NCI-H460 (cell line): ENCODE results near the gene WDR11. TPM values are rescaled to one million over a fixed set of nuclear protein-coding genes. Genes with fewer than 3 reads are reported as not detected.
"Not testable (repeated sequence)": the region's sequence is repeated elsewhere in the genome, so short reads cannot be mapped to it uniquely, and the experiment has no call there.

Experiments
- DNase-seq: peaks from one replicate; pipeline ENCODE4 v3.0.0-alpha.2; 2016; ENCODE audit warnings: low read depth; ENCODE audit errors: extremely low read depth
- total RNA-seq: library from RNA; depleted of rRNA; stranded (reverse); fragments of >200 nt; shearing (Covaris generic); gene quantifications from 2 replicates; pipeline ENCODE4 v1.2.3, GENCODE V29; 2014

The WDR11 gene
- total RNA-seq, 1 experiment from 2014 or later = 77.6 TPM

GRCh38 chr10:120841522-120842189, 9.5 kb upstream of the WDR11 start:
- no peak for DNase-seq

- DNase-seq = no peak
Measured at GRCh38 chr10:120854388-120854787, 3.2 kb downstream of the WDR11 start.

- DNase-seq = no peak
Measured at GRCh38 chr10:120861178-120861855, 10.2 kb downstream of the WDR11 start.

DNA sequence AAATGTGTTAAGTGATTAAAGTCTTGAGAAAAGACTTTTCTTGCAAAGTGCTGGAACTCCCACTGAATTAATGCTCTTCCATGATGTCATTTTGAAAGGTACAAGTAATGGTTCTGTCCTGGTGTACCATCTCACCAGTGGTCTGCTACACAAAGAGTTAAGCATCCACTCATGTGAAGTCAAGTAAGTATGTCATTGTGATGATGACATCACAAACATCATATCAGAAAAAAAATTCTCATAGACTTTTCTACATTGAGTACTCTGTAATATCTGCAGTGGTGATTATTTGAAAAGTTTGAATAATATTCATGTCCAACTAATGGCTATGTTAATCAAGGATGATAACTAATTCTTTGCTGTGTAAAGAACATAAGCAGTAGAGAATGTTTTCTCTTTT, 22.6 kb downstream of the WDR11 start:
- DNase-seq = no peak

DNA sequence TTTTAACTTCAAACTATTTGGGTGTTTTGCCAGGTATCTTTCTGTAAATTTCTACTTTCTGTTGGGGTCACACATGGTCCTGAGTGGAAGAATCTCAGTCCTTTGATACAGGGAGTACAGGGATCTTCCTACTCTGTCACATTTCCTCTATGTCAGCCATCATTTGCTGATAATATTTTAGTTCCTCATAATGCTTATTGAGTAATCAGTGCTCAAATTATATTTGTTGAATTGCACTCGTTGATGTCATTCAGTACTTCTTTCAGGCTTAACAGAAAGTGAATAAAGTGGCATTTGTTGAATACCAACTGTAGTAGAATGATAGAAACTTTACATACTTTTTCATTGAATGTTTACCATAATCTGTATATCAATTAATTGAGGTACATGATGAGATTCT, 31.9 kb downstream of the WDR11 start:
- no peak for DNase-seq

DNA sequence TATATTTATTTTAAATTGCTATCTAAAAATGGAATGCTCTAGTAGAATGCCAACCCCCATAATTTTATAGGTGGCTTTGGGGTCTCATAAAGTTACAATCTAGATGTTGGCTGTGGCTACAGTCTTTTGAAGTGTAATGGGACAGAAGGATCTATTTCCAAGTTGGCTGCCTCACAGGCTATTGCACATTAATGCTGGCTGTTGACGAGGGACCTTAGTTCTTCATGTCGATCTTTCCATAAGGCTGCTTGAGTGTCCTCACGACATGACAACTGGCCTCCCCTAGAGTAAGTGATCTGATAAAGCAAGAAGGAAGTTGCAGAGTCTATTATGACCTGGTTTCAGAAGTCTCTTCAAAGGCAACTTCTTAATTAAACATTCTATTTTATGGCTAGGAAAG, 36.3 kb downstream of the WDR11 start:
- DNase-seq = no peak

DNA sequence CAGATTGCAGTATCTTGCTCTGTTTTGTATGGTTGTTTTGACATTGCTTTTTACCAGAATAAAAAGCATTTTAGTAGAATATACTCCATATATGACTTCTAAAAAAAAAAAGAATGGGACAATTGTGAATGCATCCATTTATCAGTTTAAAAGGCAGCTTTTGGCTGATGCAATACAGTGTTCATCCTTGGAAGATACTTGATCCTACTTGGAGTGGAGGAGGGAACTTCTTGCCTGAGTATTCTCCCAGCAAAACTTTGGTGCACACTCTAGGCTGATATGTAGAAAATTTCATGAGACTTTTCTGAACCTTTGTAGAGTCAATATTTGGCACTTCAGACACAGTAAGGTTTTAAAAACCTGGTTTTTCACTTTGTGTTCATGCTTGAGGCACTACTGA, 40.2 kb downstream of the WDR11 start:
- DNase-seq = peak; percentile 52

DNA sequence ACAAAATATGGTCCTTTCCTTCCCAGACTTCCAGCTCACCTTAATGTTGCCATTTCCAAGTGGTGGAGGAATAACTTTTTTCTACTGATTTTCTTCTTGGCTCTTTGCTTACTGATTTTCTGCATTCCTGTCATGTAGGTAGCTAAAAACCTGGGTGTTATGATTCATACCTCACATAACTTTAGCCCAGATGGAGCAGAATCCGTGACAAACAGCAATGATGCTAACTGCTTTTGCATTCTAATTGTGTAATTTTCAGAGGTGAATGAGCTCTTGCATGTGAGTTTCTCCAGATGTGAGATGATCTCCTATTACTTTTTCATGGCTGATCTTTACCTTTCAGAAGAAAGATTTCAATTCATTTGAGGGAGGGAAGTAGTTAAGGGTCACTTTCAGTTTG, 43.4 kb downstream of the WDR11 start:
- DNase-seq = no peak

DNA sequence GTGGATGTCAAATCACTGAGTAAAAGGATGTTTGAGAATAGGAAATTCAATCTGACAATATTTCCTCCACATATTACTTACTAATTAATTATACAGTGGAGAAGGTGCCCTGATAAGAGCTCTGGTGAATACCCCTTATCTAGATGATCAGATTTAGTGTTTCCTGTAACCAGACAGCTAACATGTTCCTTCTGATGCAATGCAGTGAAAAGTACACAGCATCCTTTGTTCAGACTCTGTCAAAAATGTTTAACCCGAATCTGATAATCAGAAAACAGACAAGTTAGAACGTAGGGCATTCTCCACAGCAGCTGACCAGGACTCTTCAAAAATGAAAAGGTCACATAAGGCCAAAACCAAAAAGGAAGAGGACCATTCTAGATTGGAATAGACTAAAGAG, 46.2 kb downstream of the WDR11 start:
- peak; percentile 55 for DNase-seq

DNA sequence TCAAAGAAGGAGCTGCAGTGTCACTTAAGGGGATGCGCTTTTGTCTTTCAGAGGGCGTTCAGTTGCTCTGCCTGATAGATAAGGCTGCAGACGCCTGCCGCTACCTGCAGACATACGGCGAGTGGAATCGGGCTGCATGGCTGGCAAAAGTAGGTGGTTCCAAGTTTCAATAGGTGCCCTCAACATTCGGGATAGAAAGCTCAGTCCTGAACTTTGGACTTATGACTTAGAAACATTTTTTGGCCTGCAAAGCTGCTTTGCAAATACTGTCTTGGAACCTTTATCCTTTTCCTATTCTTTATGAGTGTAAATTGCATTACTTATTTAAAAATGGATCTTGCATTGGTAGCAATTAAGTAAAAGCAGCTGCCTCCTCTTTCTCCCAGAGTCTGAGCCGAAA, 54.1 kb downstream of the WDR11 start:
- DNase-seq = no peak

DNA sequence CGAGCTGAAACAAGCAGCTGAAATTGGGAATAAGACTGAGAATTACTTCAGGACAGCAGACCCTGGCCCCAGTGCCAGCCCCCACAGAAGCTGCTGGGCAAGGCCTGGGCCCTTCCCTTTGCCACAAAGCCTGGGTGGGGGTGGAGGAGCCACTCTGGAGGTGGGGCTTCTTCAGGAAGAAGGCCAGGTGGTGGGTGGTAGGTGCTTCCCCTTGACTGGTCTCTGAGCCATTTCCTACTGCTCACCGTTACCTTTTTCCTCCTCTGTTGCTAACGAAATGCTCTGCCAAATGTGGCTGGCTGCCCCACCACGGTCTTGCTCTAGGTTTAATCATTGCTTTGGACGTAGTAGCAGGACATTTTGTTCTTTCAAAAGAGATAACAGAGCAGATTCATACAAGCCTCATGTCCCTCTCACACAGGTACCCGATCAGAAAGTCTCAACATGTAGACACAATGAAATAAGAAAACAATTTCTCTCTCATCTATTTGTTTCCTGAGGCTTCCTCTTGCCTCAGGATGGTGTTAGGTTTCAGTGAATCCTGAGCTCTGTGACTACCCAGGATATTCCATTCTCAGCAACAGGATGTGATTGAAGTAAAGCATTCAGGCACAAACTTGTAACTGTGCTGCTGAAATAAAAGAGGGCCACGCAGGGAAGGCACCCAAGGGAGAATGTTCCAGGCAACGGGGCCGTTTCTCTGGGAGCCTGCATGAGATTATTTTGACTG, 66.5 kb downstream of the WDR11 start:
- no peak for DNase-seq

DNA sequence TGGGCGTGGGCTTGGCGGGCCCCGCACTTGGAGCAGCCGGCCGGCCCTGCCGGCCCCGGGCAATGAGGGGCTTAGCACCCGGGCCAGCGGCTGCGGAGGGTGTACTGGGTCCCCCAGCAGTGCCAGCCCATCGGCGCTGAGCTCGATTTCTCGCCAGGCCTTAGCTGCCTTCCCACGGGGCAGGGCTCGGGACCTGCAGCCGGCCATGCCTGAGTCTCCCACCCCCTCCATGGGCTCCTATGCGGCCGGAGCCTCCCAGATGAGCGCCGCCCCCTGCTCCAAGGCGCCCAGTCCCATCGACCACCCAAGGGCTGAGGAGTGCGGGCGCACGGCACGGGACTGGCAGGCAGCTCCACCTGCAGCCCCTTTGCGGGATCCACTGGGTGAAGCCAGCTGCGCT, 72.7 kb downstream of the WDR11 start:
- not testable (repeated sequence) for DNase-seq

- no peak for DNase-seq
Measured at GRCh38 chr10:120926611-120927010, 75.4 kb downstream of the WDR11 start.

DNA sequence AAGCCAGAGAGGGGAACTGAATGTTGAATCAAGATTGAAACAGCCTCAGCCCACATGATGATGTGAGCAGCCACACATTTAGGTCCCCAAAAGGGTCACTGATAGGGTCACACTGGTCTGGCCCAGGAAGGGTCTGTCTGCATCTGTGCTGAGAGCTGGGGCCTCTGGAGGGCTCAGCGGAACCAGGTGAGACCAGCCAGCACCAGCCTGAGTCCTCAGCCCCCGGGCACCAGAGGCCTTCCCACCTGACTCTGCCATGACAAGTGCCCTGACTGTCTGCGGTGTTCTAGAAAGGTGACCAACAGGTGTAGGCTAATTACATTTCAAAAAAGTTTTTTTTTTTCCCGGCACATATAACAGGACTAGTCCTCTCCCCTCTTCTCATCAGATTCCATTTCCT, 76.2 kb downstream of the WDR11 start:
- DNase-seq = no peak

GRCh38 chr10:120929166-120929565, 78.0 kb downstream of the WDR11 start:
- DNase-seq = no peak

DNA sequence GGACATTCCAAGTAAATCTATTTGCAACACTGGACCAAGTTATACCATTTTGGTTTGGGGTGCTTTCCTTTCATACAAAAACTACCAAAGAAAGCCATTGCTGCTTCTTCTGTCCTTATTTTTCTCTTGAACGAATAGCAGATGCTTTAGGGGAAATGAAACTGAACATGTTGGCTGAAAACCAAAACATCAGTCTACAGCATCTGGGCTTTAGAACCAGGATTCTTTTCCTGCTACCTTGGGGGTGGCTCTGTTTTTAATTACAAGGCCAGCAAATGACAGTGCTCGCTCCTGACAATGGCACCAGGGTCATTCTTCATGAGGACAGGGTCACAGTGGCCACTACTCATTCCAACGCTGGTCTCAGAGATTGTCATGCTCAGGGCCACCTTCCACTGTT, 80.3 kb downstream of the WDR11 start:
- DNase-seq = no peak

DNA sequence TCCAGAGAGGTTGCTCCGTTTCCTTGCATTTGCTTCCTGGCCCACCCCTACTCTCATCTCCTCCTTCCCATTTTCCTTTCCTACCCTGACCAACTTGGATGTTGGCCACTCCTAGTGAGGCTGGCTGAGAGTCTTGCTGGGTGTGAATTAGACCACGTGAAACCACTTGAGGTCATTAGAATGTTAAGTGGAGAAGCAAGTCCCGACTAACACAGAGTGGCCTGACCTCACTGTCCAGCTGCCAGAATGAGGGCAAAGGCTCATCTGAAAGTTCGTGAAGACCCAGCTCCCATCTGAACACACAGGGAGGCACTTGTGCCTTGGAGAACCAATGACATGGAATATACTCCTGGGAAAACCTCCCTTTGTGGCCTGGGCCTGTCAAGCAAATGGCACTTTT, 80.8 kb downstream of the WDR11 start:
- DNase-seq = no peak

- no peak for DNase-seq
Measured at GRCh38 chr10:120938822-120939221, 87.7 kb downstream of the WDR11 start.

DNA sequence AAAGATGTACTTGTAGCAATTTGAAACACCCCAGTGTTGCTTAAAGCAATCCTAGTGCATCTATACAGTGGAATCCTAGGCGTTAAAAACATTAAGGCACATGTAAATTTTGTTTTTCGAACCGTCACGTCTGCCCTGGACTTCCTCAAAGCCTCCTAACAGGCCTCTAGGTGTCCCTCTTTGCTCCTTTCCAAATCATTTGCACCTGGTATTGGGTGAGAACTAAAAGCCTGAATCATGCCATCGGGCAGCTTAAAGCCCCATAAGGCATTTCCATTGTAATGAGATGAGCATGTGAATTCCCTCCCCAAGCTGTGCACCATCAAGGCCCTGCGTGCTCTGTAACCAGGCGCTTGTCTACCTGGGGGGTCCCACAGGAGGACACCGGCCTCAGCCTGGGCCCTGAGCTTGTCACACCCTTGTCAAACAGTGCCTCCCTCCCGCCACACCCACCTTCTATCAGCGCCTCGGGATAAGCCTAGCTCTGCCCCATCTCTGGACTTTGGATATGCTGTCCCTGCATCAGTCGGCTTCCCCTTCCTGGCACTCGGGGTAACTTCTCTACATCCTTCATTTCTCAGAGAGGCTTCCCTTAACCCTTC, 89.2 kb downstream of the WDR11 start:
- no peak for DNase-seq

GRCh38 chr10:120941501-120941900, 90.3 kb downstream of the WDR11 start:
- DNase-seq = no peak

DNA sequence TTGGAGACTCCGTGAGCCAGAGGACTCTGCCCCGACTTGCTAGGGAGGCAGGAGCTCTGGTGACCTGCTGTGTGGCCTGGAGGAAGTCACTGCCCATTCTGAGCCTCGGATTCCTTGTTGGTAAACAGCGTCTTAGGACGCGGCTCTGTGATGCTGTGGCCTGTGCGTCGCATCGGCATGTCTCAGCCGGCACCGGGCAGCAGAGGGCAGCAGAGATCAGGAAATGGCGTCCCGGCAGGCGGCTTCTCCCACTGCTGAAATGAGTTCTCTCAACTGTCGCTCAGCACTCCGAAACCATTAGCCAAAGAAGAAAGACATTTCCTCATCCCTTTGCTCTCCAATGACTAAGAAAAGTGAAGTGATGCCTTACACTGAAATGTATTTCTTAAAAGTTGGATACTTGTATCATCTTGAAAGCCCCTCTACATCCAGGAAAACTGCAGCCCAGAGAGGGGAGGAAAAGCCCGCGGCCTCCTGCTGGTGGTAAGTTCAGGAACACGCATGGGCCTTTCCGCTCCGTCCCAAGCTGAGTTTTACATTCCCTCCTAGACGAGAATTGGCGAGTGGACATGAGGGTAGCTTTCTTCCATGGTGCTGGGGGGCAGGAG, 91.7 kb downstream of the WDR11 start:
- DNase-seq = peak; percentile 75
